ENCODE data around the gene CACNA1B. TPM values are rescaled to one million over a fixed set of nuclear protein-coding genes. Genes with fewer than 3 reads are reported as not detected.

Gene CACNA1B
- total and polyA plus RNA-seq, 7 donors: under 0.01 to 1.4 (median 0.55) TPM; not detected in 1

DNA sequence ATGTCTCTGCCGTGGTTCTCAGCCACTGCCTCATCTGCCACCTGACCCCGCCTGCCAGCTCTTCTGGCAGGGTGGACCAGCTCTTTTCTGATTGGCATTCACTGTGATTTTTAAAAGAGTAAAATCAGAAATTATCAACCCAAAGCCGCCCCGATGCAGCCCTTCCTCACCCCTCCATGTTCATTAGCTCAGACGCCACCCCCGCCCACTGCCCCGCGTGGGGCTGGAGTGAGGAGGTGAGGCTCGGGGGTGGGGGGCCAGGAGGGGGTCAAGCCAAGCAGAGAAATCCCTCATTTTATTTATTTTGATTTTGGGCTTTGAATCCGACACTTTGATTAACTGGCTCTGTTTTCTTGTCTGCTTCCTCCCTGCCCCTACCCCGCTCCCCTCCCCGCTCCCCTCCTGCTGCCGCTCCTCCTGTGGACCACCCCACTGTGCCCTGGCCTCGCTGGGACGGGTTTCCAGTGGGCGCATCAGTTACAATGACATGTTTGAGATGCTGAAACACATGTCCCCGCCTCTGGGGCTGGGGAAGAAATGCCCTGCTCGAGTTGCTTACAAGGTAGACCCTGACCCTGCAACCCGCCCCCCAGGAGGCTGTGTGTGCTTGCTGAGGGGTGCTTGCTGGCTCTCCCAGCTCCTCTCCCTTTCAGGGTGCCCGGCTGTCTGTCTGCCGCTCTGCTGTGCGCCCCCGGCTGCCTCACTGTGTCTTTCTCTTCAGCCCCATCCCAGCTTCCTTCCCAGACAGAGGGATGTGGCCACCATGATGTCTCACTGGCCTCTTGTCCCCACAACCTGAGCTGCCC is 224.9 kb downstream of the CACNA1B start:
- peaks cover 0 to 11% (median 0%) of the 10 kb centered on the region in 3 donors for H3K27me3 ChIP-seq
- H3K27ac ChIP-seq: no peak overlapping the region
- no peak overlapping the region for H3K4me3 ChIP-seq
- no peaks in the 10 kb centered on the region for H3K4me1 ChIP-seq
- peak; percentile 57 for DNase-seq
- H3K9me3 ChIP-seq: no peaks in the 10 kb centered on the region
- no peaks in the 10 kb centered on the region for H3K36me3 ChIP-seq
- TF ChIP-seq, protein P1, sequence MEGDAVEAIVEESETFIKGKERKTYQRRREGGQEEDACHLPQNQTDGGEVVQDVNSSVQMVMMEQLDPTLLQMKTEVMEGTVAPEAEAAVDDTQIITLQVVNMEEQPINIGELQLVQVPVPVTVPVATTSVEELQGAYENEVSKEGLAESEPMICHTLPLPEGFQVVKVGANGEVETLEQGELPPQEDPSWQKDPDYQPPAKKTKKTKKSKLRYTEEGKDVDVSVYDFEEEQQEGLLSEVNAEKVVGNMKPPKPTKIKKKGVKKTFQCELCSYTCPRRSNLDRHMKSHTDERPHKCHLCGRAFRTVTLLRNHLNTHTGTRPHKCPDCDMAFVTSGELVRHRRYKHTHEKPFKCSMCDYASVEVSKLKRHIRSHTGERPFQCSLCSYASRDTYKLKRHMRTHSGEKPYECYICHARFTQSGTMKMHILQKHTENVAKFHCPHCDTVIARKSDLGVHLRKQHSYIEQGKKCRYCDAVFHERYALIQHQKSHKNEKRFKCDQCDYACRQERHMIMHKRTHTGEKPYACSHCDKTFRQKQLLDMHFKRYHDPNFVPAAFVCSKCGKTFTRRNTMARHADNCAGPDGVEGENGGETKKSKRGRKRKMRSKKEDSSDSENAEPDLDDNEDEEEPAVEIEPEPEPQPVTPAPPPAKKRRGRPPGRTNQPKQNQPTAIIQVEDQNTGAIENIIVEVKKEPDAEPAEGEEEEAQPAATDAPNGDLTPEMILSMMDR (IDR thresholded peaks at IDR 0.05): no peak
- TF ChIP-seq POLR2A (IDR thresholded peaks at IDR 0.05) (no peak), EP300 (IDR thresholded peaks at IDR 0.05) (no peak), POLR2AphosphoS5 (IDR thresholded peaks at IDR 0.05) (no peak)
- intact Hi-C loops (cut with DNase I): no loop called here
- 70 to 79% methylated on average over 23 of the region's 23 CpGs for WGBS, 2 donors

DNA sequence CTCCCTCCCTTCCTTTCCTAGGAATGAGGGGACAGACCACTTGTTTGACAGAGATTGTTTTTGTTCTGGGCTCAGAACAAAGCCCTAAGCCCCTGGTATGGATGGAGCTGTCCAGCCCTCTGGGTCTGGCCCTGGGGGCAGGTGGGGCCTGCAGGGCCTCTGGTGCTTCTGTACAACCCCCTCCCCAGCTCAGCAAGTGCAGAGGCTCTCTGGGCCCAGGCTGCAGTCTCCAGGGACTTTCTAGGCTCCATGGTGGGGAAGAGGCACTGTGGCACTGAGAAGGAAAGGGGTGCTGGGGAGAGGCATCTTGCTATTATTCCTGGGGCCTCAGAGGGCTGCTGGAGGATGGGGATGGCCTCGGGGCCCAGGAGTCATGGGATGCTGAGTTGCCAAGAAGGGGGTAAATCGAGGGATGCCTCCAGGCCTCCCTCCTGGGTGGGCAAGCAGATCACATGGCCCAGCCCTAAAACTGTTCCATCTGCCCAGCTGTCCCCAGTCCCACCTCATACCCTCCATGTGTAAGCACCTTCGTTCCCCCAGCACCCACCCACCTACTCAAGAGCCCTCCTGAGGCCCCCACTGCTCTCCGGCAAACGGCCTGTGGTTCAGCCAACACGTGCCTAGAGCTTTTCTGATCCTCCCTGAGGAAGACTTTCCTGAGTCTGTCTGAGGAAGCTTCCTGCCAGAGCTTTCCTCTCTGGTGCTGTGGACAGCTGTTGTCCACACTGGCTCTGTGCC is 225.7 kb downstream of the CACNA1B start:
- Histone ChIP-seq H3K36me3 (no peaks in the 10 kb centered on the region), H3K4me1 (no peaks in the 10 kb centered on the region), H3K9me3 (no peaks in the 10 kb centered on the region), H3K27me3 (peaks cover 0 to 11% (median 0%) of the 10 kb centered on the region in 3 donors), H3K27ac (no peak overlapping the region), H3K4me3 (no peak overlapping the region)
- WGBS, 2 donors: 53 to 67% methylated on average over 6 of the region's 6 CpGs
- TF ChIP-seq POLR2AphosphoS5 (IDR thresholded peaks at IDR 0.05): no peak
- TF ChIP-seq EP300 (IDR thresholded peaks at IDR 0.05): no peak
- TF ChIP-seq, protein P1 (IDR thresholded peaks at IDR 0.05): no peak
- no peak for TF ChIP-seq POLR2A (IDR thresholded peaks at IDR 0.05)
- intact Hi-C loops (cut with DNase I): no loop called here
- DNase-seq: no peak

DNA sequence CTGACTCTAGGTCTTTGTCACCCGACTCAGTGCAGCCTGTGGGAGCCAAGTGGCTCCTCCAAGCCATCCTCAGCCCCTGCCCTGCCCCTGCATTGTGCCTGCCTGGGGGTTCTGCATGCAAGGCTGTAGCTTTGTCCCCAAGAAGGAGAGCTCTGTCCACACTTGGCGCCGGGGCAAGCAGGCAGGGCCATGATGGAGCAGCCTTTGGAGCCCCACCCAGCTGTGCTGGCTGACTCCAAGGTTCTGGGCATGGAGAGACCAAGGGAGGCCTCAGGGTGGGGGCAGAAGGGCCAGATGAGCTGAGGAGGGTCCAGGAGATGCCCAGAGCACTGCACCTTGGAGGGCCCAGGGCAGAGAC is 226.2 kb downstream of the CACNA1B start:
- TF ChIP-seq EP300 (IDR thresholded peaks at IDR 0.05) (no peak), POLR2AphosphoS5 (IDR thresholded peaks at IDR 0.05) (no peak), POLR2A (IDR thresholded peaks at IDR 0.05) (no peak)
- TF ChIP-seq, protein P1 (IDR thresholded peaks at IDR 0.05): no peak
- no peaks in the 10 kb centered on the region for H3K36me3 ChIP-seq
- H3K27me3 ChIP-seq: peaks cover 0 to 11% (median 0%) of the 10 kb centered on the region in 3 donors
- peak; percentile 57 for DNase-seq
- no peak overlapping the region for H3K4me3 ChIP-seq
- intact Hi-C loops (cut with DNase I): no loop called here
- 55 to 77% methylated on average over 3 of the region's 3 CpGs for WGBS, 2 donors
- H3K9me3 ChIP-seq: no peaks in the 10 kb centered on the region
- no peaks in the 10 kb centered on the region for H3K4me1 ChIP-seq
- no peak overlapping the region for H3K27ac ChIP-seq

DNA sequence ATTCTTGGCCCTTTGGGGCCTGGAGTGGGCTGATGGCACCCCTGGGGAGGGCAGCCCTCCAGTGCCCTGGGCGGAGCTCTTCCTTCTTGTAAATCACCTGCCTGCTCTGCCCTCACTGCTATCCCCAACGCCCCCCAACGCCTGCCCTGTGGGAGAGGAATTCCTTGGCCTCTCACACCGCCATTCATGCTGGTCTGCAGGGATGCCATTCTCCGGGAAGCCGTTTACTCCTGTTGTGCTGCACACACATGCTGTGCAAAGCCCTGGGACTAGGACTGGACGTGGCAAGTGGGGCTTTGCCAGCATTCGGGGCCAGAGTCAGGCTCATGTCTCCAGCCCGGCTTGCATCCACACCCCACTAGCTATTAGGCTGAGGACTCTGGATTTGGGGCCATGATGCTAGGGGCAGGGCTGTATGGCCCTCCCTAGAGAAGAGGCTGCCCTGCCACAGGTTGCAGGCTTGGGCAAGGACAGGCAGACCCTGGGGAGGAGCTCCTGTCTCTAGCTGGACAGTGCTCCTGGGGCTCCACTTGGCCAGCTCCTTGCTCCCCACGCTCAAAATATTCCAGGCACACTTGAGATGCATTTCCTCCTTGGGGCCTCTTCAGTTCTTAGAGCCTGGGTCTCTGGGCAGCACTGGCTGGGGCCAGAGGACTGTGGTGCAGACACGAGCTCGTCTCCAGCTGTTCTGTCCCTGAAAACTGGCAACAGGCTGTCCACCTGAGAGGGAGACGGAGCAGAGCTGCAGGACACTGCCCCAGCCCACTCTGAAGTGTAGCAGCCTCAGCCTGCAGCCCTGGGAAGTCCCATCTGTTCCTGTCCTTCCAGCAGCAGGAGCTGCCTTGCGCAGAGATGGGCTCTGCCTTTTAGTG is 226.9 kb downstream of the CACNA1B start:
- no peak overlapping the region for H3K4me3 ChIP-seq

More for the DNA sequence above, 226.9 kb downstream of the CACNA1B start:
- no peaks in the 10 kb centered on the region for H3K36me3 ChIP-seq
- no peak for TF ChIP-seq POLR2A (IDR thresholded peaks at IDR 0.05)
- no peak for TF ChIP-seq EP300 (IDR thresholded peaks at IDR 0.05)
- peaks cover 0 to 11% (median 0%) of the 10 kb centered on the region in 3 donors for H3K27me3 ChIP-seq
- intact Hi-C loops (cut with DNase I): no loop called here
- H3K27ac ChIP-seq: no peak overlapping the region
- WGBS, 2 donors: 71 to 74% methylated on average over 14 of the region's 14 CpGs
- no peaks in the 10 kb centered on the region for H3K4me1 ChIP-seq
- H3K9me3 ChIP-seq: no peaks in the 10 kb centered on the region
- DNase-seq: no peak

Data from sigmoid colon (tissue), 7 donors.